ENCODE data around the gene UROC1.

The UROC1 gene

GRCh38 chr3:126450744-126451143, 66.8 kb downstream of the UROC1 start:
- TF ChIP-seq CTCF (conservative IDR thresholded peaks at IDR 0.05; ENCODE audit: control insufficient read depth, insufficient read depth, low read depth, low read length), result no peak
- H3K4me3 ChIP-seq (ENCODE audit: control insufficient read depth, low read depth, low read length), result no peak overlapping the region
- no peak for DNase-seq (ENCODE audit: low read depth)

GRCh38 chr3:126450219-126450618, 67.4 kb downstream of the UROC1 start:
- no peak for DNase-seq (ENCODE audit: low read depth)
- no peak for TF ChIP-seq CTCF (conservative IDR thresholded peaks at IDR 0.05; ENCODE audit: control insufficient read depth, insufficient read depth, low read depth, low read length)
- H3K4me3 ChIP-seq (ENCODE audit: control insufficient read depth, low read depth, low read length), result no peak overlapping the region

DNA sequence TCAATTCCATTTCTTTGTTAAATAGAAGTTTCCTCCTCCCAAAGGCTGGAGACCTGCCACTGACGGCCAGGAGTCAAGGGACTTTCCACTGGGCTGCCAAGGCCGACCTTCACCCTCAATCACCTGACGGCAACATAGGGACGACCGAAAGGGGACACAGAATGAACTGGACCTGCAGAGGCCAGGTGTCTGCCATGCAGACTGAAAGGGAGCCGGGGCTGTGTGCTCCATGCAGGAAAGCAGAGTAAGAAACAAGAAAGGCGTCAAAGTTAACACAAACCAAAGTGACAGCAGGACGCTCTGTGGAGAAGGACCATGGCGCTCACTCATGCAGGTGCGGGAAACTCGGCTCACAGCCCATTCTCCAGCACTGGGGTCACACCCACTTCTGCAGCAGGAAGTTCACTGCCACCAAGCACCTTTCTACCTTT, 67.9 kb downstream of the UROC1 start:
- TF ChIP-seq CTCF (conservative IDR thresholded peaks at IDR 0.05; ENCODE audit: control insufficient read depth, insufficient read depth, low read depth, low read length), result no peak
- H3K4me3 ChIP-seq (ENCODE audit: control insufficient read depth, low read depth, low read length), result no peak overlapping the region
- no peak for DNase-seq (ENCODE audit: low read depth)

DNA sequence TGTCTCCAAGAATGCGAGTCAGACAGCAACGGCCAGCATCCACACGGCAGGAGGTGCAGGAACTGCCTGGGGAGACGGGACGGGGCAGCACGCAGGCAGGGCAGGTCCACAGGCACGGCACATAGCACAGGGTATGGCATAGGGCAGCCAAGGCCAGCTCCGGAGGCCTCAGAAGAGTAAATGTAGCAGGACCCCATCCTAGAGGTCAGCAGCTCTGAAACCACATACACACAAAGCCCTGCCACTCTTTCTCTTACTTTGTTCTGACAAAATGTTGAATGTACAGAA, 68.7 kb downstream of the UROC1 start:
- no peak for TF ChIP-seq CTCF (conservative IDR thresholded peaks at IDR 0.05; ENCODE audit: control insufficient read depth, insufficient read depth, low read depth, low read length)
- no peak for DNase-seq (ENCODE audit: low read depth)
- H3K4me3 ChIP-seq (ENCODE audit: control insufficient read depth, low read depth, low read length), result no peak overlapping the region

- TF ChIP-seq CTCF (conservative IDR thresholded peaks at IDR 0.05; ENCODE audit: control insufficient read depth, insufficient read depth, low read depth, low read length), result no peak
- no peak for DNase-seq (ENCODE audit: low read depth)
- no peak overlapping the region for H3K4me3 ChIP-seq (ENCODE audit: control insufficient read depth, low read depth, low read length)
Measured at GRCh38 chr3:126448136-126448892, 69.3 kb downstream of the UROC1 start.

- no peak overlapping the region for H3K4me3 ChIP-seq (ENCODE audit: control insufficient read depth, low read depth, low read length)
- TF ChIP-seq CTCF (conservative IDR thresholded peaks at IDR 0.05; ENCODE audit: control insufficient read depth, insufficient read depth, low read depth, low read length), result no peak
- DNase-seq (ENCODE audit: low read depth), result no peak
Measured at GRCh38 chr3:126447456-126448106, 70.0 kb downstream of the UROC1 start.

Measured in fibroblast of mammary gland (primary cell).